A549 (cell line): Measurements from ENCODE around the gene DIAPH1.

Experiments
- CHD2 ChIP-seq: fragments of 150-350 bp; IDR thresholded peaks from 2 replicates; pipeline ENCODE4 v1.6.1; 2014; ENCODE audit warnings: low read length; ENCODE audit not compliant: partially characterized antibody
- KDM1A ChIP-seq: fragments of 200-600 bp; sonication (generic); IDR thresholded peaks from 2 replicates; pipeline ENCODE4 v1.6.1; 2016; ENCODE audit warnings: low read depth, mild to moderate bottlenecking
- NFE2L2 ChIP-seq: fragments of 150-350 bp; conservative IDR thresholded peaks from 2 replicates; pipeline ENCODE4 v1.6.1; 2014; ENCODE audit warnings: low read length
- ZFP36 ChIP-seq: fragments of 450-650 bp; IDR thresholded peaks from 2 replicates; pipeline ENCODE4 v1.6.1; 2014; ENCODE audit warnings: borderline replicate concordance; ENCODE audit not compliant: partially characterized antibody
- TF ChIP-seq, protein P1 (sequence below): fragments of >200 bp; sonication (Bioruptor Twin); formaldehyde crosslinking; IDR thresholded peaks from 3 replicates; pipeline ENCODE4 v1.5.1; 2016
- TF ChIP-seq, protein P2 (sequence below): fragments of 450-650 bp; IDR thresholded peaks from 2 replicates; pipeline ENCODE4 v1.6.1; 2014; ENCODE audit warnings: antibody characterized with exemption
- TF ChIP-seq, protein P3 (sequence below): IDR thresholded peaks from 2 replicates; pipeline ENCODE4 v1.6.1; 2012

DNA sequence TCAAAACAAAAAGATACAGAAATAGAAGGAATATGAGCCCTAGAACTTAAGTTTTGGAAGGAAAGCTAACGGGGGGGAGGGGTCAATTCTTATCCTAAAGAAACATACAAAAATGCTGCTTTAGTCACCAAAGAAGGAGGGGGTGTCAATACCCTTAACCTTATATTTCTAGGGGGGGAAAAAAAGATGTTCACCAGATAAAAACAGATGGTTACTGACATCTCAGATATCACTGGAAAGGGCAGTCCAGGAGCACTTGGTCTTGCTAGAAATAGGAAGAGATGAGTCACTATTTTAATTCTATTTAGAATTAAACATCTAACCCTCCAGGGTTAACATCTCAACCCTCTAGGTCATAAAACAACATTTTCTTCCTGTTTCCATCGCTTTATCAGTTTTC is 1.7 kb downstream of the DIAPH1 start:
- TF ChIP-seq, protein P1, sequence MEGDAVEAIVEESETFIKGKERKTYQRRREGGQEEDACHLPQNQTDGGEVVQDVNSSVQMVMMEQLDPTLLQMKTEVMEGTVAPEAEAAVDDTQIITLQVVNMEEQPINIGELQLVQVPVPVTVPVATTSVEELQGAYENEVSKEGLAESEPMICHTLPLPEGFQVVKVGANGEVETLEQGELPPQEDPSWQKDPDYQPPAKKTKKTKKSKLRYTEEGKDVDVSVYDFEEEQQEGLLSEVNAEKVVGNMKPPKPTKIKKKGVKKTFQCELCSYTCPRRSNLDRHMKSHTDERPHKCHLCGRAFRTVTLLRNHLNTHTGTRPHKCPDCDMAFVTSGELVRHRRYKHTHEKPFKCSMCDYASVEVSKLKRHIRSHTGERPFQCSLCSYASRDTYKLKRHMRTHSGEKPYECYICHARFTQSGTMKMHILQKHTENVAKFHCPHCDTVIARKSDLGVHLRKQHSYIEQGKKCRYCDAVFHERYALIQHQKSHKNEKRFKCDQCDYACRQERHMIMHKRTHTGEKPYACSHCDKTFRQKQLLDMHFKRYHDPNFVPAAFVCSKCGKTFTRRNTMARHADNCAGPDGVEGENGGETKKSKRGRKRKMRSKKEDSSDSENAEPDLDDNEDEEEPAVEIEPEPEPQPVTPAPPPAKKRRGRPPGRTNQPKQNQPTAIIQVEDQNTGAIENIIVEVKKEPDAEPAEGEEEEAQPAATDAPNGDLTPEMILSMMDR: no peak
- no peak for TF ChIP-seq ZFP36
- no peak for TF ChIP-seq CHD2
- TF ChIP-seq, protein P2, sequence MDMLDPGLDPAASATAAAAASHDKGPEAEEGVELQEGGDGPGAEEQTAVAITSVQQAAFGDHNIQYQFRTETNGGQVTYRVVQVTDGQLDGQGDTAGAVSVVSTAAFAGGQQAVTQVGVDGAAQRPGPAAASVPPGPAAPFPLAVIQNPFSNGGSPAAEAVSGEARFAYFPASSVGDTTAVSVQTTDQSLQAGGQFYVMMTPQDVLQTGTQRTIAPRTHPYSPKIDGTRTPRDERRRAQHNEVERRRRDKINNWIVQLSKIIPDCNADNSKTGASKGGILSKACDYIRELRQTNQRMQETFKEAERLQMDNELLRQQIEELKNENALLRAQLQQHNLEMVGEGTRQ: no peak
- TF ChIP-seq KDM1A: no peak
- TF ChIP-seq, protein P3, sequence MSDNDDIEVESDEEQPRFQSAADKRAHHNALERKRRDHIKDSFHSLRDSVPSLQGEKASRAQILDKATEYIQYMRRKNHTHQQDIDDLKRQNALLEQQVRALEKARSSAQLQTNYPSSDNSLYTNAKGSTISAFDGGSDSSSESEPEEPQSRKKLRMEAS: no peak
- TF ChIP-seq NFE2L2: no peak
